GM19452 (cell line): ENCODE results near the gene APPL2.

Experiments
- ATAC-seq: cut with Tn5 transposase; IDR thresholded peaks from one replicate; pipeline ENCODE4 v1.9.1; 2021; ENCODE audit not compliant: unreplicated experiment

The APPL2 gene

GRCh38 chr12:105141320-105141922 lies 94.6 kb downstream of the APPL2 start:
- ATAC-seq: no peak

DNA sequence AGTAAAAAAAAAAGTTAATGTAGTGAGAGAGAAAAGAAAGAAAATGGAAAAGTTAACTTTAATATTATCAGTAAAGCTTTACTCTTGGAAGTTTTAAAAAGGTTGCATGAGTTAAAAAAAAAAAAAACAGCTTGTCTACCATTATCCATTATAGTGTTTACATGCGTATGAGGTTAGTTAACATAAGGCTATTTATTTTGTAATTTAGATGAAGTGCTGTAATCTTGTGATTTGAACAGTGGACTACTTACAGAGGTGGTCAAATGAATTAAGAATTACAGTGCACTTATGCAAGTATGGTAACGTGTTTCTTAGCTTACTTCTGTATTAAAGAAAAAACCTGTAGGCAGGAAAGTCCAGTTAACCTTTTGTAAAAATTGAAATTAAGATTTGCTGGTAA lies 97.7 kb downstream of the APPL2 start:
- ATAC-seq: no peak
